Measurements from ENCODE around the gene KIF13A.

DNA sequence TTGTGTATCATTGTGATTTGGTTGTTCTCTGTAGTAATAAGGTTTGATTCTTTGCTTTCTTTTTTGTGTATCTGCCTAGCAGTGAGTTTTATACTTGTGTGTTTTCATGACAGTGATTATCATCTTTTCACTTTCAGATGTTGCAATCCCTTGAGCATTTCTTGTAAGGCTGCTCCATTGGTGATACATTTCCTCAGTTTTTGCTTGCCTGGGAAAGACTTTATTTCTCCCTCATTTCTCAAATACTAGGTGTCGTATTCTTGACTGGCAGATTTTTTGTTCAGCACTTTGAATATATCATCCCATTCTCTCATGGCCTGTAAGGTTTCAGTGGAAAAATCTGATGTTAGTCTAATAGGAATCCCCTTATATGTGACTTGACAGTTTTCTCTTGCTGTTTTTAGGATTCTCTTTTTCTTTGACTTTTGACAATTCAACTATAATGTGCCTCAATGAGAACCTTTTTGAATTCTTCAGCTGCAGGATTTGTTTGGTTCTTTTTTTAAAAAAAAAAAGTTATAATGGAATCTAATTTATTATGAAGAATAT is 249.7 kb downstream of the KIF13A start:
- TF ChIP-seq POLR2A (IDR thresholded peaks at IDR 0.05) = no peak
- TF ChIP-seq, protein P1, sequence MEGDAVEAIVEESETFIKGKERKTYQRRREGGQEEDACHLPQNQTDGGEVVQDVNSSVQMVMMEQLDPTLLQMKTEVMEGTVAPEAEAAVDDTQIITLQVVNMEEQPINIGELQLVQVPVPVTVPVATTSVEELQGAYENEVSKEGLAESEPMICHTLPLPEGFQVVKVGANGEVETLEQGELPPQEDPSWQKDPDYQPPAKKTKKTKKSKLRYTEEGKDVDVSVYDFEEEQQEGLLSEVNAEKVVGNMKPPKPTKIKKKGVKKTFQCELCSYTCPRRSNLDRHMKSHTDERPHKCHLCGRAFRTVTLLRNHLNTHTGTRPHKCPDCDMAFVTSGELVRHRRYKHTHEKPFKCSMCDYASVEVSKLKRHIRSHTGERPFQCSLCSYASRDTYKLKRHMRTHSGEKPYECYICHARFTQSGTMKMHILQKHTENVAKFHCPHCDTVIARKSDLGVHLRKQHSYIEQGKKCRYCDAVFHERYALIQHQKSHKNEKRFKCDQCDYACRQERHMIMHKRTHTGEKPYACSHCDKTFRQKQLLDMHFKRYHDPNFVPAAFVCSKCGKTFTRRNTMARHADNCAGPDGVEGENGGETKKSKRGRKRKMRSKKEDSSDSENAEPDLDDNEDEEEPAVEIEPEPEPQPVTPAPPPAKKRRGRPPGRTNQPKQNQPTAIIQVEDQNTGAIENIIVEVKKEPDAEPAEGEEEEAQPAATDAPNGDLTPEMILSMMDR (IDR thresholded peaks at IDR 0.05) = no peak
